Measurements from ENCODE around the gene PTBP1.
"Not testable (repeated sequence)": the region's sequence is repeated elsewhere in the genome, so short reads cannot be mapped to it uniquely, and the experiment has no call there.

Gene PTBP1

DNA sequence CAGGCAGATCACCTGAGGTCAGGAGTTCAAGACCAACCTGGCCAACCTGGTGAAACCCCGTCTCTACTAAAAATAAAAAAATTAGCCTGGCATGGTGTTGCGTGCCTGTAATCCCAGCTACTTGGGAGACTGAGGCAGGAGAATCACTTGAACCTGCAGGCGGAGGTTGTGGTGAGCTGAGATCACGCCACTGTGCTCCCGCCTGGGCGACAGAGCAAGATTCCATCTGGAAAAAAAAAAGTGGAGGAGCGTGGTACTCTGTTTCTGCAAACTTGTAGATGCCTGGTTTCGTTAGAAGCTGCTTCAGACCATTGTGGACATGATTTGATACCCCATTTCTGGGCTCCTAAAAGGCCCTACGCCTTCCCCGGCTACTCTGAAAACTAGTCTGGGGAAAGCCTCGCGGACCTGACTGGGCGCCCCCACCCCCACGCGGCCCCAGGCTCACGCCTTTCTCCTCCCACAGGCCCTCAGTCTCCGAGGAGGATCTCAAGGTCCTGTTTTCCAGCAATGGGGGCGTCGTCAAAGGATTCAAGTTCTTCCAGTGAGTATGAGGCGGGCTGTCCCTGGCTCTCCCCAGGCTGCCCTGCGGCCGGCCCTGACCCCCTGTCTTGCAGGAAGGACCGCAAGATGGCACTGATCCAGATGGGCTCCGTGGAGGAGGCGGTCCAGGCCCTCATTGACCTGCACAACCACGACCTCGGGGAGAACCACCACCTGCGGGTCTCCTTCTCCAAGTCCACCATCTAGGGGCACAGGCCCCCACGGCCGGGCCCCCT lies 13.0 kb downstream of the PTBP1 start:
- no peak for DNase-seq (ENCODE audit: low read depth in 3 of 3)

DNA sequence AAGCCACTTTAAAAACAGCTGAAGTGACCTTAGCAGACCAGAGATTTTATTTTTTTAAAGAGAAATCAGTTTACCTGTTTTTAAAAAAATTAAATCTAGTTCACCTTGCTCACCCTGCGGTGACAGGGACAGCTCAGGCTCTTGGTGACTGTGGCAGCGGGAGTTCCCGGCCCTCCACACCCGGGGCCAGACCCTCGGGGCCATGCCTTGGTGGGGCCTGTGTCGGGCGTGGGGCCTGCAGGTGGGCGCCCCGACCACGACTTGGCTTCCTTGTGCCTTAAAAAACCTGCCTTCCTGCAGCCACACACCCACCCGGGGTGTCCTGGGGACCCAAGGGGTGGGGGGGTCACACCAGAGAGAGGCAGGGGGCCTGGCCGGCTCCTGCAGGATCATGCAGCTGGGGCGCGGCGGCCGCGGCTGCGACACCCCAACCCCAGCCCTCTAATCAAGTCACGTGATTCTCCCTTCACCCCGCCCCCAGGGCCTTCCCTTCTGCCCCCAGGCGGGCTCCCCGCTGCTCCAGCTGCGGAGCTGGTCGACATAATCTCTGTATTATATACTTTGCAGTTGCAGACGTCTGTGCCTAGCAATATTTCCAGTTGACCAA lies 13.7 kb downstream of the PTBP1 start:
- DNase-seq (ENCODE audit: low read depth in 3 of 3) = no peak

DNA sequence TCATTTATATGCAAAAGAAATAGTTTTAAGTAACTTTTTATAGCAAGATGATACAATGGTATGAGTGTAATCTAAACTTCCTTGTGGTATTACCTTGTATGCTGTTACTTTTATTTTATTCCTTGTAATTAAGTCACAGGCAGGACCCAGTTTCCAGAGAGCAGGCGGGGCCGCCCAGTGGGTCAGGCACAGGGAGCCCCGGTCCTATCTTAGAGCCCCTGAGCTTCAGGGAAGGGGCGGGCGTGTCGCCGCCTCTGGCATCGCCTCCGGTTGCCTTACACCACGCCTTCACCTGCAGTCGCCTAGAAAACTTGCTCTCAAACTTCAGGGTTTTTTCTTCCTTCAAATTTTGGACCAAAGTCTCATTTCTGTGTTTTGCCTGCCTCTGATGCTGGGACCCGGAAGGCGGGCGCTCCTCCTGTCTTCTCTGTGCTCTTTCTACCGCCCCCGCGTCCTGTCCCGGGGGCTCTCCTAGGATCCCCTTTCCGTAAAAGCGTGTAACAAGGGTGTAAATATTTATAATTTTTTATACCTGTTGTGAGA lies 14.3 kb downstream of the PTBP1 start:
- no peak for DNase-seq (ENCODE audit: low read depth in 3 of 3)

DNA sequence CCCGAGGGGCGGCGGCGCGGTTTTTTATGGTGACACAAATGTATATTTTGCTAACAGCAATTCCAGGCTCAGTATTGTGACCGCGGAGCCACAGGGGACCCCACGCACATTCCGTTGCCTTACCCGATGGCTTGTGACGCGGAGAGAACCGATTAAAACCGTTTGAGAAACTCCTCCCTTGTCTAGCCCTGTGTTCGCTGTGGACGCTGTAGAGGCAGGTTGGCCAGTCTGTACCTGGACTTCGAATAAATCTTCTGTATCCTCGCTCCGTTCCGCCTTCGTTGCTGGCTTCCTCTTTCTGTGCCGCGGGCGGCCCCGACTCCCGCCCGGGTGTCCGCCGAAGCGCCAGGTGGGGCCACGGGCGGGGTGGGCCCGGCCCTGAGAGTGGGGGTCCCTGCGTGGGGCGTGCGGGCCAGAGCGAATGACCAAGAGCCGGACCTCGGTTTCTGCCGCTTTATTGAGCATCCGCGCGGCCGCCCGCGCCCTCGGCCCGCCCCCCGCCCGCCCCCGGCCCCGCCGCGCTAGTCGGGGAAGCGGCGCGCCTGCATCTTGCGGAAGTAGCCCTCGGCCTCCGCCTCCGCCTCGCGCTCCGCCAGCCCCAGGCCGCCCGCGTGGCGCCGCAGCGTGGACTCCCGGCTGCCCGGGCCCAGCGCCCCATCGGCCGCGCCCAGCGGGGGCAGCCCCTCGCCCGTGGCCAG lies 14.9 kb downstream of the PTBP1 start:
- no peak for DNase-seq (ENCODE audit: low read depth in 3 of 3)

DNA sequence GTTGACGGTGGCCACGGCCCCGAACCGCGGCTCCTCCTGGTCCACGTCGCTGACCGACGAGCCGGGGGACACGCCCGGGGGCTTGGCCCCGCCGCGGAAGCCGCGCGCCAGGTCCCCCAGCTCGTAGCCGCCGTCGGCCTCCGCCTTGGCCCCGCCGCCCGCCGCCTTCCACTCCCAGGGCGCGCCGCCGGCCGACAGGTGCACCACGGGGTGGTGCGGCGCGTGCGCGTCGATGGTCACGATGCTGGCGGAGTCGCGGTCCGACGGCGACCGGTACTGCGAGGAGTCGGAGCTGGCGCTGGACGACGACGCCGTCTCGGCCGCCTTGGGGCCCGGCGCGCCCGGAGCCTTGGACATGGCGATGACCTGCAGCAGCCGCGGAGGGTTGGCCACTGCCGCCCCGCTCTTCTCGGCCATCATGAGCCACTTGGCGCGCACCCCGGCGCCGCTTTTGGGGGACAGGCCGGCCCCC lies 15.5 kb downstream of the PTBP1 start:
- no peak for DNase-seq (ENCODE audit: low read depth in 3 of 3)

DNA sequence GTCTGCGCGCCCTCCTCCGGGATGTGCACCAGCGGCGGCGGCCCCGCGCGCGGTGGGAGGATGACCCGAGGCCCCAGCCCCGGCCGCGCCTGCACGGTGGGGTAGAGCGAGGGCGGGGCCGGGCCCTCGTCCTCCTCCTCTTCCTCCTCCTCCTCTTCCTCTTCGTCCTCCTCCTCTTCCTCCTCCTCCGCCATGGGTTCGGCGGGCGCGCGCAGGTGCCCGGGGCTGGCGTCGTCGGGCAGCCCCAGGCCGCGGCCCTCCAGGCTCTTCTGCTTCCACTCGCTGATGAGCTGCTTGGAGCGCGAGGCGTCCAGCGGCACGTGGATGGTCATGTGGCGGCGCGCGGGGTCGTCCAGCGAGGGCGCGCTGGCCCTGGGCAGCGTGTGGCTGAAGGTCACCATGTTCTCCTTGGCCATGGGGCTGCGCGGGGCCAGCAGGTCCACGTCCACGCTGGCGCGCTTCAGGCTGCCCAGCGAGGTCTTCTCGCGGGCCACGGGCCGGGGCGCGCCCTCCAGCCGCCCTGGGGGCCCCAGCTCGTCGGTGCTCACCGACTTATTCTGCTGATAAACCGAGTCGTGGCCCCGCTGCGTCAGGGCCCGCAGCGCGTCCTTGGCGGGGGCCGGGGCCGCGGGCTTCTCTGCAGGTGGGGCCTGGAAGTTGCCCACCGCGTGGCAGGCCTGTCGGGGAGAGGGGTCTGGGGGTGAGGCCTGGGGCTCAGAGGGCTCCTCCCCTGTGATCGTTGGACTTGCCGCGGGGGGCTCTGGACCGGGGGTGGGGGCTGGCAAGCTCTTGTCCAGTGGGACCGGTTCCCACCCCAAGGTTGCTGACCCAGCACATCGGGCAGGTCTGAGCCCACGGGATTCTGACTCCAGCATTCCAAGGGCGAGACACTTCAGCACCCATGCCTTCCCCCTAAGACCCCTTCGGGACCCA lies 16.2 kb downstream of the PTBP1 start:
- no peak for DNase-seq (ENCODE audit: low read depth in 3 of 3)

DNA sequence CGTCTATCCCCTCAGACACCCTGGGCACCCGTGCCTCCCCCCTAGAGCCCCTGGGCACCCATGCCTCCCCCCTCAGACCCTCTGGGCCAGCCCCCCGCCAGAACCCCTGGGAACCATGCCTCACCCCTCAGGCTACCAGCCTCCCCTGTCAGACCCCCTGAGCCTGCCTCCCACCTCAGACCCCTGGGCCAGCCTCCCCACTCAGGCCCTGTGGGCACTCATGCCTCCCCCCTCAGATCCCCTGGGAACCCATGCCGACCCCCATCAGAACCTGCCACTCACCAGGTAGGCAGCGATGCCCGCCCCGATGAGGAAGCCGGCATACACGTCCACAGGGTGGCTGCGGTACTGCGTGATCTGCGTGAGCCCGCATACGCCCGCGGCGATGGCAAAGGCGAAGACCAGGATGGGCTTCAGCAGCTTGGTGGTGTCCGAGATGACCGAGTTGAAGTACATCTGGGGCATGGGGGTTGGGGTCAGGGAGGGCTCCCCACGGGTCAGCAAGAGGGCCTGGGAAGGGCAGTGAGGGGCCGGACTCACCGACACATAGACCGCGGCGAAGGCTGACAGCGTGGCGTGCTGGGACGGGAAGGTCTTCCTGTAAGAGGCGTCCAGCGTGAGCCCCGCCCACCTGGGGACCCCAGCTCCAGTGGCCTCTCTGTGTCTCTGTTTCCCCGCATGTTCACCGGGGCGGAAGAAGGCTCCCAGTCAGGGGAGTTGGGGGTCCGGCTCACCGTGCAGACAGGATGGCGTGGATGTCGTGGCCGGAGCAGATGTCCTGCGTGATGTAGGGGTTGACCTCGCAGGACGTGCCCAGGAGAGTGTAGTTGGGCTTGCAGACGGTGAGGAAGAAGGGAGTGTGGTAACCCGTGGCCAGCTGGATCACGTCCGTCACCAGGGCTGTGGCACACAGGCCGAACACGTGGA lies 17.2 kb downstream of the PTBP1 start:
- DNase-seq (ENCODE audit: low read depth in 3 of 3) = no peak

DNA sequence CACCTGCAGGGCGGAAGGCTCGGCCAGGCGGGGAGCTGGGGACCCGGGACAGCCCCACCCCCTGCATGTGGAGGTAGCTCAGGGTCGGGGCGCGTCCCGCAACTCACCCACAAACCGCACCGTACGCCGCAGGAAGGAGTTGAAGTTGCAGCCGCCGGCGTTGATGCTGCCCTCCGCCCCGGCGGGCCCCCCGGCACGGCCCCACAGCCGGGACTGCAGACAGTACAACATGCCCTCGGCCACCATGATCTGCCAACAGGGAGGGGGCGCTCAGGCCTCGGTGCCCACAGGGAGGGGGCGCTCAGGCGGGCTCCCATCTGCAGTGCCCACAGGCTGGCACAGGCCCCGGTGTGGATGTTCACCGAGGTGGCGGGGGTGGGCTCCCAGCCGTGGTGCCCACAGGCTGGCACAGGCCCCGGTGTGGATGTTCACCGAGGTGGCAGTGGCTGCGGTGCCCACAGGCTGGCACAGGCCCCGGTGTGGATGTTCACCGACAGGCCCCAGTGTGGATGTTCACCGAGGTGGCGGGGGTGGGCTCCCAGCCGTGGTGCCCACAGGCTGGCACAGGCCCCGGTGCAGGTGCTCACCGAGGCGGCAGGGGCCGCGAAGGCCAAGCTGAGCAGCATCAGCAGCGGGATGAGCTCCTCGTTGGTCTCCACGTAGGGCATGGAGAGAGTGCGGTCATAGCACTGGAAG lies 18.0 kb downstream of the PTBP1 start:
- no peak for DNase-seq (ENCODE audit: low read depth in 3 of 3)

DNA sequence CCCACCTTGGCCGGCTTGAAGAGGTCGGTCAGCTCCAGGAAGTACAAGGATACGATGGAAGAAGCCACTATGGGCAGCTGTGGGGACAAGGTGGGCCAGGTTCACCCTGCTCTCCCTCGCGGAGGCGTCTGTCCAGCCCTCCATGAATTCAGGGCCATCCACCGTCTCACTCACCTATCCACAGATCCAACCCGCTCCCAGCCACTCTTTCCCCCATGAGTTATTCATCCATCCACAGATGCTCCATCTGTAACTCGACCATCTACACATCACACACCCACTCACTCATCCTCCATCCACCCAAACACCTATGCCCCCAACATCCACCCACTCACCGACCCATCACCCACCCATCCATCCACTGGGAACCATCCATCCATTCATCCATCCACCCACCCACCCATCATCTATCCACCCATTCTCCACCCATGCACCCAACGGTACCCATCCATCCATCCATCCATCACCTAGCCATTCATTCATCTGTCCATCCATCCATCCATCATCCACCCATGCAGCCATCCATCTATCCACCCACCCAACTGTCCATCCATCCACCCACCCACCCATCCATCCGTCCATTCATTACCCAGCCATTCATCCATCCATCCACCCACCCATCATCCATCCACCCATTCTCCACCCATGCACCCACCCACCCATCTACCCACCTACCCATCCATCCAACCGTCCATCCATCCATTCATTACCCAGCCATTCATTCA lies 18.7 kb downstream of the PTBP1 start:
- DNase-seq (ENCODE audit: low read depth in 3 of 3) = no peak

DNA sequence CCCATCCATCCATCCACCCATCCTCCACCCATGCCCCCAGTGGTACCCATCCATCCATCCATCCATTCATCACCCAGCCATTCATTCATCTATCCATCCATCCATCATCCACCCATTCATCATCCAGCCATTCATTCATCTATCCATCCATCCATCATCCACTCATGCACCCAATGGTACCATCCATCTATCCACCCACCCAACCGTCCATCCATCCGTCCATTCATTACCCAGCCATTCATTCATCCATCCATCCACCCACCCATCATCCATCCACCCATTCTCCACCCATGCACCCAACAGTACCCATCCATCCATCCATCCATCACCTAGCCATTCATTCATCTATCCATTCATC lies 19.2 kb downstream of the PTBP1 start:
- no peak for DNase-seq (ENCODE audit: low read depth in 3 of 3)

DNA sequence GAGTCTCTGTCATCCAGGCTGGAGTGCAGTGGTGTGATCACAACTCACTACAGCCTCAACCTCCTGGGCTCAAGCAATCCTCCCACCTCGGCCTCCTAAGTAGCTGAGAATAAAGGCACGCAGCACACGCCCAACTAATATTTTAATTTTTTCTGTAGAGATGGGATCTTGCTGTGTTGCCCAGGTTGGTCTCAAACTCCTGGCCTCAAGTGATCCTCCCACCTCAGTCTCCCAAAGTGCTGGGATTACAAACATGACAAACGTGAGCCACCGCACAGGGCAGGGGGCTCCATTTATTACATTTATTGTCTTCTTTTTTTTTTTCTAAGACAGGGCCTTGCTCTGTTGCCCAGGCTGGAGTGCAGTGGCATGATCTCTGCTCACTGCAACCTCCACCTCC lies 23.0 kb downstream of the PTBP1 start:
- not testable (repeated sequence) for DNase-seq (ENCODE audit: low read depth in 3 of 3)

DNA sequence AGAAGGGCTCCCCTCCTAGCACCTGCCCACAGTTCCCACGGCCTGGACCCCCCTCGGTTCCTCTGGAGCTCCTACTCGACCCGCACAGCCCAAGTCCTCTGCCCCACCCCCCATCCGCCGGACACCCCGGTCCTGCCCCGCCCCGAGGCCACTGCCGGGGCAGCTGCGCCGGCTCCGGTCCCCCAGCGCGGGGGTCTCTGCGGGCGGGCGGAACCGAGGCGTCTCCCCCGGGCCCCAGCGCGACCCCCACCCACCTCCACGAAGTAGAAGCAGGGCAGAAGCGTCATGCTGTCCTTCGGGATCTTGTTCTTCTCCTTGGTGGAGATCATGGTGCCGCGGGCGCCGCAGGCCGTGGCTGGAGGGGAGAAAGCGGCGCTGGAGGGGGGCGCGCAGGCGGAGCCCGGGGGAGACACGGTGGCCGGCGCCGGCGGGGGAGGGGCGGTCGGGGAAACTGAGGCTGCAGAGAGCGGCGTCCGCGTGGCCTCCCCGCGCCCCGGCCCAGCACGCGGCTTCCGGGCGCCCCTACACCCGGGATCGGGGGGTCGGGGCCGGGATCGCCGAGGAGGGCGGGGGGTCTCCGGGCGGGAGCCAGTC lies 24.1 kb downstream of the PTBP1 start:
- DNase-seq (ENCODE audit: low read depth in 3 of 3) = no peak

DNA sequence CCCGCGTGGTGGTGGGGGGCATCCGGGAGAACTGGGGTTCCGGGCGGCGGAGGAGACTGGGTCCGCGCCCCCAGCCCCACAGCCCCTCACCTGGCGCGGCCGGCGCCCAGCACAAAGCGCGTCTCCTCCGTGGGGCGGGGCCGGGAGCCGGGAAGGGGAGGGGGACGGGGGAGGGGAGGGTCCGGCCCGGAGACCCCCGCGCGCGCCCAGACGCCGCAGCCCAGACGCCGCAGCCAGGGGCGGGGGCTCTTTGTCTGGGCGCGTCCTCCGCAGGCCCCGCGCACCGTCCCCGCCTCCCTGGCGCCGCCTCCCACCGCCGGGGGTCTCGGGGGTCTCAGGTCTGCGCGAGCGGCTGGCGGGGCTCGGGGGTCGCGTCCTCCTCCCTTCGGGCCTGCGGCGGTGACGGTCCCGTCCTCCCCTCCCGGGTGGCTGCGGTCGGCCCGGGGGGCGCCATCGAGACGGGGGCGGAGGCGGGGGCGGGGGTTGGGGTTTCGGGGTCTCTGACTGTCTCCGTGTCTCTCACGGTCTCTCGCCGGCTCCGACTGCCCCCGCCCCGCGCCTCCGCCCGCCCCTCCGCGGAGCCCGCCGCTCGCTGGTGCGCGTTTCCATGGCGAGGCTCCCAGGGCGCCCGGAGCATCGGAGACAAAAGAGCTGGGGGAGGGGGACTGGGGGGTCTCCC lies 24.7 kb downstream of the PTBP1 start, which contains the start of gene PLPPR3:
Gene PLPPR3, minus strand, starts transcription at position 131 of the 679 bp plus-strand sequence. CDS start 396 bp downstream, outside the sequence.
- no peak for DNase-seq (ENCODE audit: low read depth in 3 of 3)

DNA sequence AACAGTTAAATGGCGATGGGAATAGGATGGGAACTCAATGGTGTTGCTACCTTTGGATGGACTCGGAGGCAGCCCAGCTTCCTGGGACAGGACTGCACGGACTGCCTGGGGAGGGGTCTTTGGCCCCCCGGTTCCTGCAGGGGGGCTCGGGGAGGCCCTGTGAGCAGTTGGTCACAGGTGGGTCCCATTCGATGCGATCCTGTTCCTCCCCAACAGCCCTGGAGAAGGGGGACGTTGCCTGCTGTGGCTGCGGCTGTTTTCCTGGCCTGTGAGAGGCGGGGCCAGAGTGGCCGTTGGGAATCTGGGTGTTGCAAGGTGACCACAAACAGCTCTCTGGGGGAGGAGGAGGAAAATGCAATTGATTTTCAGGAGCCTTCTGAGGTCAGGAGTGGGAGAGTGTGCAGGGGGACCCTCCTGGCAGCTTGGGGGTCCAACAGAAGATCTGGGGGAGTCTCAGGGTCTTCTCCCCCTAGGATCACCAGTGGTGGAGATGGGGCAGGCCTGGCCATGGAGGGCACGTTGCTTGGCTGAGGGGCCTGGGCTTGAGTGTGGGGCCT lies 26.4 kb downstream of the PTBP1 start:
- no peak for DNase-seq (ENCODE audit: low read depth in 3 of 3)

DNA sequence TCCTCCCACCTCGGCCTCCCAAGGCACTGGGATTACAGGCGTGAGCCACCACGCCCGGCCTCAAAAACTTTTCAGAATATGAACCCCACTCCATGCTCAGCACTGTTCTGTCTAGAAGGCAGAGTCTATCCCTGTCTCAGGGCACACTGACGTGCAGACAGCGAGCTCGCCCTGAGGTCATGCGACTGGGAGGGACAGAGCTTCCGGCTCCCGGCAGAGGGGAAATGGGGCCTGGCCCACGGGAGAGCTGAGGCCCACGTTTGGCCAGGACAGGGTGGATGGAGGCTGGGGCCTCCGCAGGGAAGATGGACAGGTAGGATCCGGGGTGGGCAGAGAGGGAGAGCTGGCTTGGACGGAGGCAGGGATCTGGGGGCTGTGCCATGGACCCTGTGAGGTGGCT lies 27.6 kb downstream of the PTBP1 start:
- DNase-seq (ENCODE audit: low read depth in 3 of 3) = no peak

DNA sequence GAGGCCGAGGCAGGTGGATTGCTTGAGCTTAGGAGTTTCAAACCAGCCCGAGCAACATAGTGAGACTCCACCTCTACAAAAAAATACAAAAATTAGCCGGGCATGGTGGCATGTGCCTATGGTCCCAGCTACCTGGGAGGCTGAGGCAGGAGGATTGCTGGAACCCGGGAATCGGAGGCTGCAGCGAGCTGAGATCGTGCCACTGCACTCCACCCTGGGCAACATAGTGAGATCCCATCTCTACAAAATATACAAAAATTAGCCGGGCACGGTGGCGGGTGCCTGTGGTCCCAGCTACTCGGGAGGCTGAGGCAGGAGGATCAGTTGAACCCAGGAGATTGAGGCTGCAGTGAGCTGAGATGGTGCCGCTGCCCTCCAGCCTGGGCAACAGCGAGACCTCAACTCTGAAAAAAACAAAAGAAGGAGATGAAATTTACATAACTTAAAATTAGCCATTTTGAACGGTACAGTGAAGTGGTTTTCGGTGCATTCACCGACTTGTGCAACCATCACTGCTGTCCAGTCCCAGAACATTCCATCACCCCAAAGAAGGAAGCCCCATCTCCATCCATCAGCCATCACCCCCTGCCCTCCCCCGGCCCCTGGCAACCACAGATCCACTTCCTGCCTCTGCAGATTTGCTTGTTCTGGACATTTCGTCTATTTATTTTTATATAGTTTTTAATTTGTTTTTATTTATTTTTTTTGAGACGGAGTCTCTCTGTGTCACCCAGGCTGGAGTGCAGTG lies 28.8 kb downstream of the PTBP1 start:
- no peak for DNase-seq (ENCODE audit: low read depth in 3 of 3)

DNA sequence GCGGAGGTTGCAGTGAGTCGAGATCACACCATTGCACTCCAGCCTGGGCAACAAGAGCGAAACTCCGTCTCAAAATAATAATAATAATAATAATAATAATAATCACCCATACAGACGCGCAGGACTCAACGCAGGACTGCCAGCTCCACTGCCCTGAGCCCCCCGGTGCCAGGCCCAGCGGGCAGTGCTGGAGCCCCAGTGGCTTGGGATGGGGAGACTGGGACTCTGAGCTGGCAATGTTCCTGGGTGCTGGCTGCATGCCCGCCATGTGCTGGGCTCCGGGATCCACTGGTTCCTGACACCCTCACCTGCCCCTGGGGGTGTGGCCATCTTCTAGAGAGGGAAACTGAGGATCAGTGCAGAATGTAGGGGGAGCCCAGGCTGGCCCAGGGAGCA lies 30.1 kb downstream of the PTBP1 start:
- no peak for DNase-seq (ENCODE audit: low read depth in 3 of 3)

All from stimulated activated CD4-positive, alpha-beta T cell treated with anti-CD3 and anti-CD28 coated beads, TNF-alpha, amount 100 ng/mL, for 24 hours (primary cell).